ENCODE measurements around the gene VIPR1. TPM values are rescaled to one million over a fixed set of nuclear protein-coding genes. Genes with fewer than 3 reads are reported as not detected.

VIPR1 gene
- total and polyA plus RNA-seq, 4 experiments from 2014 or later, result 23.1 to 104 (median 62.0) TPM

GRCh38 chr3:42489116-42489936, 13.1 kb upstream of the VIPR1 start:
- CTCF ChIA-PET (ENCODE audit: partially characterized antibody), result interaction anchor here (1.4 kb wide), 1 partner anchor 12 kb away, joined by 7 read pairs; the partner anchor contains the start of gene VIPR1
- POLR2A ChIA-PET (ENCODE audit: partially characterized antibody), result no interaction called here
- H3K27ac Mint-ChIP-seq, result no peak overlapping the region

DNA sequence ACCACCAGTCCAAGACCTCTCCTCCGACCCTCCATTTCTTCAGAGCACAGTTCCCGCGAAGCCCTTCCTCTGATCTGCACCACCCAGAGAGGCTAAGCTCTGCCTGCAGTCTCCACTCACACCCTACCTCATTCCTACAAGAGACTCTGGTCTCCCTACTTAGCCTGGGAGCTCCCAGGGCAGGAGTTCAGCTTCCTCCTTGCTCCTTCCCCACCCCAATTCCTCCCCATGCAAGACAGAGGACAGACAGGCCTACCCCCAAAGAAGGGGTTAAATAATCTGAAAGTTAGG, 12.6 kb upstream of the VIPR1 start:
- Histone ChIP-seq H3K27me3 (ENCODE audit: insufficient read depth, low read length) (no peaks in the 10 kb centered on the region), H3K36me3 (ENCODE audit: insufficient read depth, low read length) (no peaks in the 10 kb centered on the region), H3K4me1 (ENCODE audit: insufficient read depth, low read length) (no peaks in the 10 kb centered on the region), H3K9me3 (ENCODE audit: control insufficient read depth in 1 of 2, low read length in 2 of 2) (no peaks in the 10 kb centered on the region), H3K4me3 (ENCODE audit: low read length in 2 of 2) (no peak overlapping the region), H3K27ac (ENCODE audit: low read depth, low read length) (no peak overlapping the region)
- intact Hi-C loops (cut with micrococcal nuclease), result no loop called here
- ChIA-PET POLR2A (ENCODE audit: partially characterized antibody) (no interaction called here), CTCF (ENCODE audit: partially characterized antibody) (interaction anchor here (1.4 kb wide), 1 partner anchor 12 kb away, joined by 7 read pairs; the partner anchor contains the start of gene VIPR1)
- DNase-seq, result no peak
- peaks cover 0 to 2% of the 10 kb centered on the region in 2 donors for H3K27me3 Mint-ChIP-seq
- no peak overlapping the region for H3K4me3 Mint-ChIP-seq
- H3K4me1 Mint-ChIP-seq, result no peaks in the 10 kb centered on the region
- no peaks in the 10 kb centered on the region for H3K9me3 Mint-ChIP-seq
- no peaks in the 10 kb centered on the region for H3K36me3 Mint-ChIP-seq
- no peak overlapping the region for H3K27ac Mint-ChIP-seq

More at GRCh38 chr3:42489116-42489936, 13.1 kb upstream of the VIPR1 start:
- no peak for DNase-seq
- no peak overlapping the region for H3K4me3 ChIP-seq (ENCODE audit: low read length in 2 of 2)
- no peak overlapping the region for H3K4me3 Mint-ChIP-seq
- H3K4me1 ChIP-seq (ENCODE audit: insufficient read depth, low read length), result no peaks in the 10 kb centered on the region
- no peaks in the 10 kb centered on the region for H3K9me3 Mint-ChIP-seq
- H3K27ac ChIP-seq (ENCODE audit: low read depth, low read length), result no peak overlapping the region
- H3K4me1 Mint-ChIP-seq, result no peaks in the 10 kb centered on the region
- H3K36me3 Mint-ChIP-seq, result no peaks in the 10 kb centered on the region
- intact Hi-C loops (cut with micrococcal nuclease), result no loop called here
- no peaks in the 10 kb centered on the region for H3K36me3 ChIP-seq (ENCODE audit: insufficient read depth, low read length)
- H3K27me3 Mint-ChIP-seq, result peaks cover 0 to 2% of the 10 kb centered on the region in 2 donors
- H3K27me3 ChIP-seq (ENCODE audit: insufficient read depth, low read length), result no peaks in the 10 kb centered on the region
- no peaks in the 10 kb centered on the region for H3K9me3 ChIP-seq (ENCODE audit: control insufficient read depth in 1 of 2, low read length in 2 of 2)

DNA sequence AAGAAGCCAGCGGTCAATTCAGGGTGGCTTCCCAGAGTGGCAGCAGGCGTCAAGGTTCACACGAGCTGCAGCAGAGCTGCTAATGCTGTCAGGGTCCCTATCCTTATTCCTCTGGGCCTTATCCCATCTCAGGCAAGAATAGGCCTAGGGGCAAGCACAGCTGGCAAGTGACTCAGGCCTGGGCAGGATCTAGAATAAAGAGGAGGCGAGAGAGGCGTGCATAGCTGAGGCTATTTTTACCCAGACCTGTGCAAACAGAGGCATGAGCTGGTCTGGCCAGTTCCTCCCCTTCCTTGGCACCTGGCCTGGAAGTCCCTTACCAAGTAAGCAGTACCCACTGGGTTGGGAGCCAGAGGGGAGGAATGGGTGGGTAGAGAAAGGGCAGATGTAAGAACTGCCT, 12.2 kb upstream of the VIPR1 start:
- intact Hi-C loops (cut with micrococcal nuclease), result no loop called here
- no peak overlapping the region for H3K27ac ChIP-seq (ENCODE audit: low read depth, low read length)

DNA sequence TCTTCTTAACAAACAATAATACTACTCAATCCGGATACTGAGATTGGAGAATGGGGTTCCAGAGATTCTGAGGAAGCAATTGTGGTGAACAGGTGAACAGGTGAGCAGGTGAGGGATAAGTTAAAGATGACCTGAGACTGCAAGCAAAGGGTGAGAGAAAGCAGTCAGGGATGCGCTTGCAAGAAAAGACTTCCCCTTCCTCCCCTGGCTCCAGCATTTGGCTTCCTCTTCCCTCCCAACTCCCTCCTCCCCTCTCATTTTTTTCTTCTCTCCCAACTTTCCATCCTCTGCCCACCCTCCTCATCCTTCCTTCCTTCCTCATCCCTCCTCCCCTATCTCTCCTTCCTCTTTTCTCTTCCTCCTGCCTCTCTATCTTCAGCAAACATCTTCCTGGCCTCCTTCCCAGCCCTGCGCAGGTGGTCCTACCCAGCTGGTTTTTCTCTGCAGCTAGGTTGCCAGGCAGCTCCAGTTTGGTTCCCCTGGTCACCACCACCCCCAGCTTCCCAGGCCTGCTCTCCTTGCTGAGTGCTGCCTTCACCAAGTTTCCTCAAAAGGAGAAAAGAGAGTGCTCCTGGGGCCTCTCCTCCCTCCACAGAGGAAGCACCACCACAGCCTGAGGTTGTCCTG, 10.4 kb upstream of the VIPR1 start:
- no peak overlapping the region for H3K27ac ChIP-seq (ENCODE audit: low read depth, low read length)
- Mint-ChIP-seq H3K27me3 (no peaks in the 10 kb centered on the region), H3K36me3 (no peaks in the 10 kb centered on the region), H3K27ac (no peak overlapping the region), H3K4me3 (no peak overlapping the region), H3K9me3 (no peaks in the 10 kb centered on the region), H3K4me1 (no peaks in the 10 kb centered on the region)
- intact Hi-C loops (cut with micrococcal nuclease), result no loop called here
- H3K36me3 ChIP-seq (ENCODE audit: insufficient read depth, low read length), result no peaks in the 10 kb centered on the region
- no peak overlapping the region for H3K4me3 ChIP-seq (ENCODE audit: low read length in 2 of 2)
- H3K27me3 ChIP-seq (ENCODE audit: insufficient read depth, low read length), result no peaks in the 10 kb centered on the region
- ChIA-PET CTCF (ENCODE audit: partially characterized antibody) (interaction anchor here (1.2 kb wide), 1 partner anchor 55 kb away, joined by 3 read pairs; no protein-coding TSS in a partner anchor), POLR2A (ENCODE audit: partially characterized antibody) (no interaction called here)
- no peaks in the 10 kb centered on the region for H3K9me3 ChIP-seq (ENCODE audit: control insufficient read depth in 1 of 2, low read length in 2 of 2)
- no peak for DNase-seq
- H3K4me1 ChIP-seq (ENCODE audit: insufficient read depth, low read length), result no peaks in the 10 kb centered on the region

More for the DNA sequence above, 12.2 kb upstream of the VIPR1 start:
- ChIA-PET CTCF (ENCODE audit: partially characterized antibody) (interaction anchor here (1.4 kb wide), 1 partner anchor 11 kb away, joined by 7 read pairs; the partner anchor contains the start of gene VIPR1), POLR2A (ENCODE audit: partially characterized antibody) (no interaction called here)
- H3K27me3 Mint-ChIP-seq, result peaks cover 0 to 1% of the 10 kb centered on the region in 2 donors
- DNase-seq, result no peak
- Histone ChIP-seq H3K27me3 (ENCODE audit: insufficient read depth, low read length) (no peaks in the 10 kb centered on the region), H3K4me3 (ENCODE audit: low read length in 2 of 2) (no peak overlapping the region), H3K4me1 (ENCODE audit: insufficient read depth, low read length) (no peaks in the 10 kb centered on the region), H3K36me3 (ENCODE audit: insufficient read depth, low read length) (no peaks in the 10 kb centered on the region), H3K9me3 (ENCODE audit: control insufficient read depth in 1 of 2, low read length in 2 of 2) (no peaks in the 10 kb centered on the region)
- H3K4me1 Mint-ChIP-seq, result no peaks in the 10 kb centered on the region
- no peaks in the 10 kb centered on the region for H3K36me3 Mint-ChIP-seq
- H3K27ac Mint-ChIP-seq, result no peak overlapping the region
- H3K9me3 Mint-ChIP-seq, result no peaks in the 10 kb centered on the region
- H3K4me3 Mint-ChIP-seq, result no peak overlapping the region

GRCh38 chr3:42492508-42493080, 9.8 kb upstream of the VIPR1 start:
- DNase-seq, result no peak
- Mint-ChIP-seq H3K9me3 (no peaks in the 10 kb centered on the region), H3K27me3 (peaks cover 0 to 1% of the 10 kb centered on the region in 2 donors), H3K4me1 (no peaks in the 10 kb centered on the region), H3K36me3 (no peaks in the 10 kb centered on the region), H3K27ac (no peak overlapping the region), H3K4me3 (no peak overlapping the region)
- Histone ChIP-seq H3K27ac (ENCODE audit: low read depth, low read length) (no peak overlapping the region), H3K4me3 (ENCODE audit: low read length in 2 of 2) (no peak overlapping the region), H3K9me3 (ENCODE audit: control insufficient read depth in 1 of 2, low read length in 2 of 2) (no peaks in the 10 kb centered on the region), H3K4me1 (ENCODE audit: insufficient read depth, low read length) (no peaks in the 10 kb centered on the region), H3K36me3 (ENCODE audit: insufficient read depth, low read length) (no peaks in the 10 kb centered on the region), H3K27me3 (ENCODE audit: insufficient read depth, low read length) (no peaks in the 10 kb centered on the region)
- ChIA-PET CTCF (ENCODE audit: partially characterized antibody) (no interaction called here), POLR2A (ENCODE audit: partially characterized antibody) (no interaction called here)
- intact Hi-C loops (cut with micrococcal nuclease), result no loop called here

GRCh38 chr3:42493126-42493797, 9.2 kb upstream of the VIPR1 start:
- Mint-ChIP-seq H3K4me3 (no peak overlapping the region), H3K36me3 (no peaks in the 10 kb centered on the region), H3K4me1 (no peaks in the 10 kb centered on the region), H3K27me3 (peaks cover 0 to 2% of the 10 kb centered on the region in 2 donors), H3K9me3 (no peaks in the 10 kb centered on the region), H3K27ac (no peak overlapping the region)
- no peaks in the 10 kb centered on the region for H3K36me3 ChIP-seq (ENCODE audit: insufficient read depth, low read length)
- POLR2A ChIA-PET (ENCODE audit: partially characterized antibody), result no interaction called here
- no peaks in the 10 kb centered on the region for H3K9me3 ChIP-seq (ENCODE audit: control insufficient read depth in 1 of 2, low read length in 2 of 2)
- intact Hi-C loops (cut with micrococcal nuclease), result no loop called here
- no peak overlapping the region for H3K4me3 ChIP-seq (ENCODE audit: low read length in 2 of 2)
- no peaks in the 10 kb centered on the region for H3K27me3 ChIP-seq (ENCODE audit: insufficient read depth, low read length)
- no peaks in the 10 kb centered on the region for H3K4me1 ChIP-seq (ENCODE audit: insufficient read depth, low read length)
- no peak for DNase-seq
- no peak overlapping the region for H3K27ac ChIP-seq (ENCODE audit: low read depth, low read length)
- CTCF ChIA-PET (ENCODE audit: partially characterized antibody), result interaction anchor here (1.3 kb wide), 1 partner anchor 9 kb away, joined by 4 read pairs; the partner anchor contains the start of gene VIPR1

GRCh38 chr3:42493798-42494151, 8.7 kb upstream of the VIPR1 start:
- CTCF ChIA-PET (ENCODE audit: partially characterized antibody), result interaction anchor here (0.5 to 1.3 kb wide), 3 partner anchors 9 to 47 kb away, joined by 3 to 5 read pairs (median 4); partner anchors contain the start of gene VIPR1

More at GRCh38 chr3:42493798-42494151, 8.7 kb upstream of the VIPR1 start:
- Histone ChIP-seq H3K9me3 (ENCODE audit: control insufficient read depth in 1 of 2, low read length in 2 of 2) (no peaks in the 10 kb centered on the region), H3K4me3 (ENCODE audit: low read length in 2 of 2) (no peak overlapping the region), H3K27ac (ENCODE audit: low read depth, low read length) (no peak overlapping the region), H3K36me3 (ENCODE audit: insufficient read depth, low read length) (no peaks in the 10 kb centered on the region), H3K27me3 (ENCODE audit: insufficient read depth, low read length) (no peaks in the 10 kb centered on the region), H3K4me1 (ENCODE audit: insufficient read depth, low read length) (no peaks in the 10 kb centered on the region)
- Mint-ChIP-seq H3K4me1 (no peaks in the 10 kb centered on the region), H3K27me3 (peaks cover 0 to 3% of the 10 kb centered on the region in 2 donors), H3K36me3 (no peaks in the 10 kb centered on the region), H3K27ac (no peak overlapping the region), H3K4me3 (no peak overlapping the region), H3K9me3 (no peaks in the 10 kb centered on the region)
- DNase-seq, result no peak
- intact Hi-C loops (cut with micrococcal nuclease), result no loop called here
- POLR2A ChIA-PET (ENCODE audit: partially characterized antibody), result no interaction called here
